Left lung (tissue), 10 donors: ENCODE data around the gene ANKRD17. TPM values are rescaled to one million over a fixed set of nuclear protein-coding genes. Genes with fewer than 3 reads are reported as not detected.

Experiments
- ATAC-seq: fragments of 200-7000 bp; cut with Tn5 transposase; one replicate; pipeline ENCODE4 v1.9.1; 2020; ENCODE audit warnings: moderate library complexity
- DNase-seq, 4 donors: peaks; one replicate each; pipeline ENCODE4 v3.0.0-alpha.2; 2013 to 2020
- H3K27ac ChIP-seq, 2 donors: fragments of 200-600 bp; sonication (generic) in 1 of 2; one replicate each; pipeline versions ENCODE4 v1.5.0 to v1.8.0; 2020 to 2021
- H3K27me3 ChIP-seq, 2 donors: fragments of 200-600 bp; sonication (generic) in 1 of 2; one replicate each; pipeline versions ENCODE4 v1.5.0 to v1.8.0; 2020 to 2021
- H3K36me3 ChIP-seq, 2 donors: fragments of 200-600 bp; sonication (generic) in 1 of 2; one replicate each; pipeline versions ENCODE4 v1.5.0 to v1.8.0; 2020 to 2021
- H3K4me1 ChIP-seq, 2 donors: fragments of 200-600 bp; one replicate each; pipeline ENCODE4 v1.8.0; 2021
- H3K4me3 ChIP-seq, 2 donors: fragments of 200-600 bp; sonication (generic) in 1 of 2; one replicate each; pipeline versions ENCODE4 v1.5.0 to v1.8.0; 2020 to 2021; ENCODE audit warnings: mild to moderate bottlenecking in 1 of 2
- H3K9me3 ChIP-seq, 2 donors: fragments of 200-600 bp; sonication (generic) in 1 of 2; one replicate each; pipeline versions ENCODE4 v1.5.0 to v1.8.0; 2020 to 2021
- intact Hi-C, 2 donors: fragments of 100-400 bp; cut with DNase I; formaldehyde crosslinking; loops; one replicate each; pipeline versions ENCODE4 v1.11.2 to v1.14.2; 2022
- polyA plus RNA-seq, 6 donors: library from polyadenylated mRNA; unstranded; fragments of 120-200 nt; gene quantifications; one replicate each; pipeline ENCODE4 v1.2.1, GENCODE V29; 2013; ENCODE audit not compliant: insufficient read length in 6 of 6
- total RNA-seq, 2 donors: library from RNA; stranded (reverse); fragmentation: NEBNext Ultra II Directional; extraction: Animal tissue kit (Norgen Biotek cat#: 25700); gene quantifications; one replicate each; pipeline ENCODE4 v1.2.1, GENCODE V29; 2021
- TF ChIP-seq, protein P1 (sequence below), 2 donors: fragments of 200-600 bp; sonication (generic) in 1 of 2; IDR thresholded peaks; one replicate each; pipeline versions ENCODE4 v1.5.0 to v1.8.0; 2021; ENCODE audit warnings: antibody characterized with exemption in 2 of 2
- donor health status: DM: no; HTN: yes; CAD: no.
- donor health status: DM: no; HTN: no; CAD: no.

ANKRD17 gene
- total and polyA plus RNA-seq, 8 donors = 57.5 to 83.0 (median 74.9) TPM

DNA sequence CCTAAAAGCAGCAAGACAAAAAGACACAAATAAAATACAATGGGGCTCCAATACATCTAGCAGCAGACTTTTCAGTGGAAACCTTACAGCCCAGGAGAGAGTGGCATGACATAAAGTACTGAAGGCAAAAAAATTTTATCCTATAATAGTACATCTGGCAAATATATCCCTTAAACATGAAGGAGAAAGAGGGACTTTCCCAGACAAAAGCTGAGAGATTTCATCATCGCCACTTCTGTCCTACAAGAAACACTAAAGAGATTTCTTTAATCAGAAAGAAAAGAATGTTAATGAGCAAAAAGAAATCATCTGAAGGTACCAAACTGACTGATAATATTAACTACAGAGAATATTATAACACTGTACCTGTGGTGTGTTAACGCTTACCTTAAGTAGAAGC is 86.4 kb downstream of the ANKRD17 start:
- H3K4me3 ChIP-seq = no peak overlapping the region
- TF ChIP-seq, protein P1, sequence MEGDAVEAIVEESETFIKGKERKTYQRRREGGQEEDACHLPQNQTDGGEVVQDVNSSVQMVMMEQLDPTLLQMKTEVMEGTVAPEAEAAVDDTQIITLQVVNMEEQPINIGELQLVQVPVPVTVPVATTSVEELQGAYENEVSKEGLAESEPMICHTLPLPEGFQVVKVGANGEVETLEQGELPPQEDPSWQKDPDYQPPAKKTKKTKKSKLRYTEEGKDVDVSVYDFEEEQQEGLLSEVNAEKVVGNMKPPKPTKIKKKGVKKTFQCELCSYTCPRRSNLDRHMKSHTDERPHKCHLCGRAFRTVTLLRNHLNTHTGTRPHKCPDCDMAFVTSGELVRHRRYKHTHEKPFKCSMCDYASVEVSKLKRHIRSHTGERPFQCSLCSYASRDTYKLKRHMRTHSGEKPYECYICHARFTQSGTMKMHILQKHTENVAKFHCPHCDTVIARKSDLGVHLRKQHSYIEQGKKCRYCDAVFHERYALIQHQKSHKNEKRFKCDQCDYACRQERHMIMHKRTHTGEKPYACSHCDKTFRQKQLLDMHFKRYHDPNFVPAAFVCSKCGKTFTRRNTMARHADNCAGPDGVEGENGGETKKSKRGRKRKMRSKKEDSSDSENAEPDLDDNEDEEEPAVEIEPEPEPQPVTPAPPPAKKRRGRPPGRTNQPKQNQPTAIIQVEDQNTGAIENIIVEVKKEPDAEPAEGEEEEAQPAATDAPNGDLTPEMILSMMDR (IDR thresholded peaks at IDR 0.05) = no peak
- H3K27me3 ChIP-seq = no peaks in the 10 kb centered on the region
- H3K27ac ChIP-seq = no peak overlapping the region
- ATAC-seq (no peak), DNase-seq (no peak)
- peaks cover 0 to 11% of the 10 kb centered on the region in 2 donors for H3K4me1 ChIP-seq
- intact Hi-C loops = no loop called here
- peaks cover 0 to 78% of the 10 kb centered on the region in 2 donors for H3K36me3 ChIP-seq
- no peaks in the 10 kb centered on the region for H3K9me3 ChIP-seq

DNA sequence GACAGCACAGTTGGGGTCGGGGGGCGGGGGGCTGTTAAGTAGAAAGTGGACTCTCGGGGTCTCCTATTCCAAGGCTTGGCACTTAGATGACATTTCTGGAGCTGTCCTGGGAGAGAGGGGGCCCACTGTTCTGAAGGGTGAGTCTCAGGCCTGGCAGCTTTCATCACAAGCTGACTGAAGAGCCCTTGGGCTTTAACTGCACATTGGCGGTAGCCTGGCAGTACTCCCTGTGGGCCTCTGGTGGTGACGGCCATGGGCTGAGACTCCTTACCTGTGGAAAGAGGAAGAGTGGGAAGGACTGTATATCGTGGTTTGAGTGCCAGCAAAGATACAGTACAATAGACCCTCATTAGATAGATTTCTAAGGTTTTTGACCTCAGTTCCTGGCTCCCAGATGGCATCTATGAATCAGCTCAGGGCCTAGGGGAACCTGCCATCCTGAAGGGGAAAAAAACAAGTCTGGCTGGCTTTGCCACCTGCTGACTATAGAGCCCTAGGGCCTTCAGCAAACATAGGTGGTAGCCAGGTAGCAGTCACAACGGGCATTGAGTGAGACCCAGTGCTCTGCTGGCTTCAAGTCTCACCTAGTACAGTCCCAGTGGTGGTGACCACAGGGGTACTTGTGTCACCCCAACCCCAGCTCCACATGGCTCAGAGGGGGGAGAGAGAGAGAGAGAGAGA is 87.9 kb downstream of the ANKRD17 start:
- TF ChIP-seq, protein P1 (IDR thresholded peaks at IDR 0.05) = no peak
- Histone ChIP-seq H3K27me3 (no peaks in the 10 kb centered on the region), H3K4me1 (peaks cover 0 to 11% of the 10 kb centered on the region in 2 donors), H3K4me3 (no peak overlapping the region), H3K9me3 (peaks cover 0 to 8% of the 10 kb centered on the region in 2 donors), H3K36me3 (peaks cover 0 to 79% of the 10 kb centered on the region in 2 donors), H3K27ac (no peak overlapping the region)
- intact Hi-C loops = no loop called here
- ATAC-seq = no peak
- no peak for DNase-seq

DNA sequence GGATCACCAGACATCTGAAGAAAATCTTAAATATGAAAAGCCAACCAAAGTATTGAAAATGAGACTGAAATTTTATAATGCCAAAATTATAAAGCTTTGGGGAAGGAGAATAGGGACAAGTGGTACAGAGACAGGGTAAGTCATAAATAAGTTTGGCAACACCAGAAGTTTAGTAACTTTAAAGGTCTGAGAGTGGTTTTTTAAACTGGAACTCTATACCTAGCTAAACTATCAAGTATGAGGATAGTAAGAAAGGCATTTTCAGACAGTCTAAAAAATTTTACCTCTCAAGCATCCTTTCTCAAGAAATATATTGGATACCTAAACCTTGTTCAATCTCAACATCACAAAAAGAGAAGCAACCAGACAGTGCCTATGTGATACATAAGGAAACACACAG is 92.4 kb downstream of the ANKRD17 start:
- Histone ChIP-seq H3K36me3 (peaks cover 0 to 63% of the 10 kb centered on the region in 2 donors), H3K4me1 (no peaks in the 10 kb centered on the region), H3K4me3 (no peak overlapping the region), H3K27ac (no peak overlapping the region), H3K9me3 (peaks cover 0 to 9% of the 10 kb centered on the region in 2 donors), H3K27me3 (no peaks in the 10 kb centered on the region)
- TF ChIP-seq, protein P1 (IDR thresholded peaks at IDR 0.05) = no peak
- intact Hi-C loops = no loop called here
- ATAC-seq = no peak
- no peak for DNase-seq

DNA sequence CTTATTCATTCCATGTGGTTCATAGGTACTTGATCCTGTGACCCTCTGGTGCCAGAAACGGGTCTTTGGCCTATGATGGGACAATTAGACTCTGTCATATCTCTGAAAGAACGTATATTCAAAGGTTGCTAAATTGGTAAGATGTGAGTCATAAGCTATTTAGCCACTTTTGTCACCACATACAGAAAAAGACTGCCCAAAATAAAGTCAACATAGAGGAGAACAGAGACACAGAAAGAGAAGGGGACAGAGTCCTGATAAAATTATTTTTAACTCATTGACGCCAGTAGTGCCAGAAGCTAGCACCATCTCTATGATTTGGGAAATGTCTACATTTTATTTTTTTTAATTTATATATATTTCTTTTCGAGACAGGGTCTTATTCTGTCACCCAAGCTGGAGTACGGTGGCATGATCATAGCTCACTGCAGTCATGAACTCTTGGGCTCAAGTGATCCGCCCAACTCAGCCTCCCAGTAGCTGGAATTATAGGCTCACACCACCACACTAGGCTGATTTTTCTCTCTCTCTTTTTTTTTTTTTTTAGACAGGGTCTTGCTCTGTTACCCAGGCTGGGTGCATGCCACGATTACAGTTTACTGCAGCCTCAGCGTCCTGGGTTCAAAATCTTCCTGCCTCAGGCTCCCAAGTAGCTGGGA is 96.9 kb downstream of the ANKRD17 start:
- DNase-seq (no peak), ATAC-seq (no peak)
- H3K27me3 ChIP-seq = no peaks in the 10 kb centered on the region
- TF ChIP-seq, protein P1 (IDR thresholded peaks at IDR 0.05) = no peak
- H3K36me3 ChIP-seq = peaks cover 0 to 46% of the 10 kb centered on the region in 2 donors
- peaks cover 0 to 9% of the 10 kb centered on the region in 2 donors for H3K9me3 ChIP-seq
- H3K4me1 ChIP-seq = no peaks in the 10 kb centered on the region
- intact Hi-C loops = no loop called here
- no peak overlapping the region for H3K4me3 ChIP-seq
- no peak overlapping the region for H3K27ac ChIP-seq

DNA sequence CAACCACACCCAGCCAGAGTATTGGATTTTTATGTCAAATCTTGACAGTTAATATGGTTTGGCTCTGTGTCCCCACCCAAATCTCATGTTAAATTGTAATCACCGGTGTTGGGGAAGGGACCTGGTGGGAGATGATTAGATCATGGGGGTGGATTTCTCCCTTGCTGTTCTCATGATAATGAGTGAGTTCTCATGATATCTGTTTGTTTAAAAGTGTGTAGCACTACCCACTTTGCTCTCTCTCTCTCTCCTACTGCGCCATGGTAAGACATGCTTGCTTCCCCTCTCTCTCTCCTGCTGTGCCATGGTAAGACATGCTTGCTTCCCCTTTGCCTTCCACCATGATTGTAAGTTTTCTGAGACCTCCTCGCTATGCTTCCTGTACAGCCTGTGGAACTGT is 102.2 kb downstream of the ANKRD17 start:
- intact Hi-C loops = no loop called here
- ATAC-seq = no peak
- H3K36me3 ChIP-seq = peaks cover 0 to 69% of the 10 kb centered on the region in 2 donors

More for the DNA sequence above, 102.2 kb downstream of the ANKRD17 start:
- Histone ChIP-seq H3K4me3 (no peak overlapping the region), H3K9me3 (no peaks in the 10 kb centered on the region), H3K4me1 (no peaks in the 10 kb centered on the region), H3K27ac (no peak overlapping the region), H3K27me3 (no peaks in the 10 kb centered on the region)
- no peak for DNase-seq
- TF ChIP-seq, protein P1 (IDR thresholded peaks at IDR 0.05) = no peak
